Measurements from ENCODE around the gene ASPHD2. TPM values are rescaled to one million over a fixed set of nuclear protein-coding genes. Genes with fewer than 3 reads are reported as not detected.
A peak's percentile ranks its signal among the peaks of the same experiment; 100 is the strongest.

ASPHD2 gene
- total RNA-seq, 1 donor from 2014 or later, result 0.12 TPM

DNA sequence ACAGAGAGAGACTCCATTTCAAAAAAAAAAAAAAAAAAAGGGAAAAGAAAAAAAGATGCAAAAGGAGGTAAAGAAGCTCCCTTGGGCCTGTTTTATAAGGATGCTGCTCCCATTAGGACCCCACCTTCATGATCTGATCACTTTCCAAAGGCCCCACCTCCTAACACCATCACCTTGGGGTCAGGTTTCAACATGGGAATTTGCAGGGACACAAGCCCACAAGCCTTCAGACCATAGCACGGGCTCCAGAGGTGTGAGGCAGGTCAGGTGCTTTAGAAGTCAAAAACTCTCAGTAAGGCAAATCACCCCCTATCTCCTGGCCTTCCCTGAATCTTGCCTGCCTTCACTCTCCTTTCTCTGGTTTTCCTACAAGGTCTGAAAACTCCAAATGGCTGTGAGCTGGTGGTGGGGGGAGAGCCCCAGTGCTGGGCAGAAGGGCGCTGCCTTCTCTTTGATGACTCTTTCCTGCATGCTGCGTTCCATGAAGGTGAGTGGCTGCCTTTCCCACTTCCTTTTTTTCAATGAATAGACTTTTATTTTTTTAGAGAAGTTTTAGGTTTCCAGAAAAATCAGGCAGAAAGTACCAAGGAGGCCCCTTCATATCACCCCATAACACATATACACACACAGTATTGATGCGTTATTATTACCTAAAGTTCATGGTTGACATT, 13.2 kb downstream of the ASPHD2 start:
- DNase-seq (no peak), ATAC-seq (no peak)
- intact Hi-C loops (cut with micrococcal nuclease), result no loop called here

DNA sequence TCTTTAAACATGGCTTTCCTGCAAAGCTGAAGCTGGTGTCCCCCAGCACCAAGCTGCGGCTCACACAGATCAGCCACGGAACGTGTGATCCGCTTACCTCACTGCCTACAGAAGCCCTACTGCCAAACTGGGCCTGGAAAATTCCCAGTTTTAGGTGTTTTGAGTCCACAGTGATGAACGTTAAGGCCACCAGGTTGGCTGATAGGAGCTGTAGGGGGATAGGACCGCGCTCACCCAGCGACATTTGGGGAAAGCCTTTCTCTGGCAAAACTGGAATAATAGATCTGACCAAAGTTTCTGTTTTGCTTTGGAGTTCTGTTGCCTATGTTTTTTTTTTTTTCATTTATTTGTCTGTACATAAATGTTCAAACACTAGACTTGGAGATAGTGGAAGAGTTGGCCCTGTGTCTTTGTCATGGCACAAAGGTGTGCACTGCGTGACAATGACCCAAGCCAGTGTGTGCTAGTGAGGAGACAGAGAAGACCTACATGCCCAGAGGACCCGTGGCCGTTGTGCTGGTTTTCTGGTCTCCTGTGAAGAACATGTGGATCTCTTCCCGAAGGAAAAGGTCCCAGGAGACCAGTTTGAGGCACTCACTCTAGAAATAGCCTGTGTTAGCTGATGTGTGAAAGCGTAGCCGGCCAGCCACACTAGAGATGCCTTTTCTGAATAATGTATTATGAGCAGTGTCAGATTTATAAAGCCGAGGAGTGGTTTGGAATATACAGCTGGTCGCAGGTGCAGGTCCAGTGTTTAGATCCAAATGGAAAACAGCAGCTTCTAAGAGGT, 15.0 kb downstream of the ASPHD2 start:
- intact Hi-C loops (cut with micrococcal nuclease), result no loop called here
- DNase-seq (no peak), ATAC-seq (no peak)

DNA sequence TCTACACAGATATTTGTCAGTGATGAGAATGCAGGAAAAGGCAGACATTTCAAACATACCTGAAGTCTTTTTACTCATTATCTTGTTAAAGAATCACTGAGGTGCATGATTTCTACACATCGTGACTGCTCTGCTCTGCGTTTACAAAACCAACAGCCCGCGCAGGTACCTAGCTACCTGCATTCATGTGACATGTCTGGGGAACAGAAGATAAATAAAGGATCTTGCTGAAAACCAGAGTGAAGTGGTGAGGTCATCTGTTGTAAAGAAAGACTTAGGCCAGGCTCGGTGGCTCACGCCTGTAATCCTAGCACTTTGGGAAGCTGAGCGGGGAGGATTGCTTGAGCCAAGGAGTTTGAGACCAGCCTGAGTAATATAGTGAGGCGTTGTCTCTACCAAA, 15.7 kb downstream of the ASPHD2 start:
- intact Hi-C loops (cut with micrococcal nuclease), result no loop called here
- DNase-seq (no peak), ATAC-seq (no peak)

- ATAC-seq (no peak), DNase-seq (no peak)
- intact Hi-C loops (cut with micrococcal nuclease), result no loop called here
Measured at GRCh38 chr22:26445577-26446275, 16.7 kb downstream of the ASPHD2 start.

DNA sequence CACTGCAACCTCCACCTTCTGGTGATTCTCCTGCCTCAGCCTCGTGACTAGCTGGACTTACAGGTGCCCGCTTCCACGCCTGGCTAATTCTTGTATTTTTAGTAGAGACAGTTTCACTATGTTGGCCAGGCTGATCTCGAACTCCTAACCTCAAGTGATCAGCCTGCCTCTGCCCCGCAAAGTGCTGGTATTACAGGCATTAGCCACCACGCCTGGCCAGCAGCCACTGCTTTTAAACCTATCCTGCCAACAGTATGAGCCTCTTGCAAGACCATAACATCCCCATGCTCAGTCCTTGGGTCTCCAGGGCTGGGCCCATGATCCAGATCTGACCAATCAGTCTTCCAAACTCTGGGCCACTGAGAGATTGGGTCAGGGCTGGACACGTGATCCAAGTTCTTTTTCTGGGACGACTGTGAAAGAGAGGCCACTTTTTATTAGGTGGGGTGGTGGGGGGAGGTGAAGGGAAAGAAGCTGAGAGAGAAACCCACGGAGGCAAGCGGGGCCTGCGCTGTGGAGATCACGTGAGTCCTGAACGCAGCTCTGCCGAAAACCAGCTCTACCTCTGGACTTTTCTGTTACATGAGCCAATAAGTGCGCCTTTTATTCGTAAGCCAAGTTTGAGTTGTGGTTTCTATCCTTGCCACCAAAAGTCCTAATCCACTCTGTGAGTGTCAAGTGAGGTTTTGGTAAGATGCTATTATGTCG, 17.9 kb downstream of the ASPHD2 start:
- ATAC-seq (no peak), DNase-seq (no peak)
- intact Hi-C loops (cut with micrococcal nuclease), result no loop called here

DNA sequence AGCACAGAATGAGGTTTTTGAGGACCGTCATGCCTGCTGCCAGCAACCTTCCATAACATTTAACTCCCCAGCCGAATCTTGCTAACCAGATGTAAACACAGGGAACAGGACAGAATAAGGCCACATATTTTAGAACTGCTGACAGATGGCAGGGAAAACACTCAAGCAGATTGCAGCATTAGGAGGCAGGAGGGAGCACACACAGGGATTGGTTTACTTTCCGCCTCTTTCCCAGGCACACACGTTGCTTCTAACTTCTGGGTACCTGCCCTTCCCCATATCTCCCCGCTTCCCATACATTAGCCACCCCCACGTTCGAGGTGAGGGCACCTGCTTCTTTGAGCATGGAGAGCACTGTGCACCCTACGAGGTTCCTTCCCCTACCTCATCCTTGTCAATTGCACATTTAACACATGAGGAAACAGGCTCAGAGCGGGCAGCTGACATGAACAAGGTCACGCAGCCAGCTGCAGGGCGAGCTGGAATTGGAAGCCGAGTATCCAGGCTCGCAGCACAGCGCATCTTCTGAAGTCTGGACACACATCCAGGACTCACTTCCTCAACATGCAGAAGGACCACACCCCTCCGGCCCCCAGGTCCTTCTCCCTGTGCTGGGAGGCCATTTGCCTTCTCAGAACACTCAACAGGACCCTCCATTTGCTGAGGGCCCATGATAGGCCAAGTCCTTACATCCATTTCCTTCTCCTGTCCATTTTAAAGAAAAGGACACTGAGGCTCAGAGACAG, 18.7 kb downstream of the ASPHD2 start:
- intact Hi-C loops (cut with micrococcal nuclease), result no loop called here
- ATAC-seq (no peak), DNase-seq (no peak)

DNA sequence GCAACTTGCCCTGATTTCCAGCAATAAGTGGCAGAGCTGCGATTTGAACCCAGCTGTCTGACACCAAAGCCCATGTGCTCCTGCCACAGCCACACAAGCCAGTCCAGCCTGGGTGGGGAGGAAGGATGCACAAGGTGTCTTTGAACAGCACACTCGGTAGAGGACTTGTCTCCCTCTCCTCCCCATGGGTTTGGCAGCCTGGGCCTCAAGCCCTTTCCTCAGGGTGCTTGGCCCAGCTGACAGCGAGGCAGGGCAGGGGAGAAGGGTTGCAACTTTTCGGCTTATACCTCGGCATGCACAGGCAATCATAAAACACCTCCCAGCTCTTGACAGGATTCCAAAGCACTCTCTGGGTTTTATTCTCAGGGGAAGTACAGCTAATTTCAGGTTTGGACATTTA, 19.3 kb downstream of the ASPHD2 start:
- ATAC-seq, result peak; percentile 47
- intact Hi-C loops (cut with micrococcal nuclease), result no loop called here
- DNase-seq, result no peak

DNA sequence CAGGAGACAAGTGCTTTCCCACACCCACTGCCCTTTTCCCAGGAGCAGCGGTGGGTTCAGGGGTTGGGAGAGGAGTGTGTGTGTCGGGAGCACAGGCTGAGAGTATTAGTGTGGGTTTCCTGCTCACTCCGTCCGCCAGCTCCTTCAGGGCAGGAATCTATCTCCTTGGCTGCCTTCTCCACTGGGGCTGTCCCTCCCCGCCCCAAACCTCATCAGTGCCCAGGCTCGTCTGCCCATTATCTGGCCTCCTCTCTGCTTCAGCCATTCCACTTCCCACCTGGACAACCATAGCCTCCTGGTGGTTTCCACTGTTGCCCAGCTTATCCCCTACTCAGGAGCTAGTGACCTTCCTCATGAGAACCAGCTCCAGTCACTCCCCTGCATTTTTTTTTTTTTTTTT, 19.9 kb downstream of the ASPHD2 start:
- ATAC-seq (no peak), DNase-seq (no peak)
- intact Hi-C loops (cut with micrococcal nuclease), result no loop called here

- DNase-seq, result no peak
- ATAC-seq, result no peak
- intact Hi-C loops (cut with micrococcal nuclease), result no loop called here
Measured at GRCh38 chr22:26450453-26451185, 21.6 kb downstream of the ASPHD2 start.

DNA sequence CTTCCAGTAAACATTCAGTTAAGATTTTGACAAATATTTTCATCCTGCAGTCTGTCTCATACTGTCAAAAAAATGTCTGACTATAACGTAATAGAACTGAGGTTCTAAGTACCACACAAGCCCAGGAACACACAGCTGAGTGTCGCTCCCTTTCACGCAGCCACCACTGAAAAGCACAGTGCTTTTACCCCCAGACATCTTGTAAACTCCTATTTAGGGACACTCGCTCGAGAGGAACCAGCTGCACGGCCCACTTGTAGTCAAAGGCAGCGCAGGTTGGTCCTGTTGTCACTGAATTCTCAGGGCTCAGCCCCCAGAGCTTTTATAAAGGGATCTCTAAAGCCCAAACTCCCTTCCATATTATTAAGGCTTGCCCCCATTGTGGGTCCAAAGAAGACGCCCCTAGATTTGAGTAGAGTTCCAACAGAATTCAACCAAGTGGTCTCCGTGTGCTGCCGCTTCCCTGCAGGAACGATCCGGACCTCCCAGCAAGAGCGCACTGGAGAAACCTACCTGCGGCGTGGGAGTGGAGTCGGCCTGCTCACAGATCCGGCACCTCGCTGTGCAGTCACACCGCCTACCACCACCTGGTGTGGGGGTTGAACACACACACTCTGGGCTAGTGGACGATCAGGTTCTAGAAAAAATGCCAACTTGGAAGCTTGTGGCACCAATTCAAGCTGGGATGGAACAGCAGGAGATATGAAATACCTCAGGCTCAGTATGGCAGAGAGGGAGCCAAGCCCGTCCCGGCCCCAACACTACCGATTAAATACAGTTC, 23.4 kb downstream of the ASPHD2 start:
- ATAC-seq (no peak), DNase-seq (no peak)
- intact Hi-C loops (cut with micrococcal nuclease), result no loop called here

GRCh38 chr22:26453216-26453615, 24.2 kb downstream of the ASPHD2 start:
- intact Hi-C loops (cut with micrococcal nuclease), result no loop called here
- ATAC-seq (no peak), DNase-seq (no peak)

DNA sequence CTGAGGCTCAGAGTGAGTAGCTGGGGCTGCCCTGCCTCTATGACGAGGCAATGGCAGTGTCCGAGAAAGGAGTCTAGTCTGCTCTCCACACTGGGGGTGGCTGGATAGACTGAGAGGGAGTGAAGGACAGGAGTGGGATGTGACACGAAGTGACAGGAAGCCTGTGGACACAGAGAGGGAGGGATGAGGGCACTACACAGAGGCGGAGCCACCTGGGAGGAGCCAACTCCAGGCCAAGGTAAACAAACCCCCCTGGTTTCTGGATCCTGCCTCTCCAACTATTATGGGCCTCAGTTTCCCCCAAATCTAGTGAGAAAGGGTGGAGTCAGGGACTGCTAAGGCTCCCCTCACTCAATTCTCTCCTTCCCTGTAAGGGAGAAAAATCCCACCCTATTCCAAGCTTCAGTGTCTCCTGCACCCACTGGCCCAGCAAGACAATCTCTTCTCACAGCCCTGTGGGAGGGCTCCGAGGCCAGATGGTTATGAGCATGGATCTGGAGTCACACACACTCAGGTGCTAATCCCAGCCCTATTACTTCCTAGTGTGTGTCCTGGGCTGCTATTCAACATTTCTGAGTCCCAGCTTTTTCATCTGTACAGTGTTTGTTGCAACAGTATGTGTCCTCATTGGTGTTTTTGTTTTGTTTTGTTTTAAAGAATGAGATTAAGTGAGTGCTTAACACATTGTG, 24.9 kb downstream of the ASPHD2 start:
- intact Hi-C loops (cut with micrococcal nuclease), result no loop called here
- no peak for ATAC-seq
- no peak for DNase-seq

DNA sequence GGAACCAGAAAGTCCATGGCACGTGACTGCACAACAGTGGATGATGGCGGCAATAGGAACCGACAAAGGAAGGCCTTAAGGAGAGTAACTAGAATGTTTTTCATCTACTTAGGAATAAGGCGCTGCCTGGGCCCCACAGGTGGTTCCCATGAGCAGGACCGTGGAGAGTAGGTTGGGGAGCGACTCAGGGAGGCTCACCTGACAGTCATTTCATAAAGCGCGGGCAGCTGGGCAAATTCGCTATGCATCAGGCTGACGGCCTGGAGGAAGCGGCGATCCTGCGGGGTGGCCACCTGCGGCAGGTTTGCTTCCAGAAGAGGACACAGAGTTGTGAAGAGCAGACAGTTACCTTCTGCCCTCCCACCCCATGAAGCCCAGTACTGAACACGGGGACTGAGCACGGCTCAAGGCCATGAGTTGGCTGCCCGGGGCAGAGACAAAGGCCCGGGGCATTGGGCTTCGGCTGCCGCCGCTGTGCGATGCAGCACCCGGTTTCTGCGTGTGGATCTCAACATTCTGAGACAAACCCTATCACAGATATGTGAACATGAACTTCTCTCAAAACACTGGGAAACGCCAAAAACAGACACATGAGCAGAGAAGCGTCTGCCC, 28.7 kb downstream of the ASPHD2 start:
- ATAC-seq, result no peak
- intact Hi-C loops (cut with micrococcal nuclease), result no loop called here
- no peak for DNase-seq

DNA sequence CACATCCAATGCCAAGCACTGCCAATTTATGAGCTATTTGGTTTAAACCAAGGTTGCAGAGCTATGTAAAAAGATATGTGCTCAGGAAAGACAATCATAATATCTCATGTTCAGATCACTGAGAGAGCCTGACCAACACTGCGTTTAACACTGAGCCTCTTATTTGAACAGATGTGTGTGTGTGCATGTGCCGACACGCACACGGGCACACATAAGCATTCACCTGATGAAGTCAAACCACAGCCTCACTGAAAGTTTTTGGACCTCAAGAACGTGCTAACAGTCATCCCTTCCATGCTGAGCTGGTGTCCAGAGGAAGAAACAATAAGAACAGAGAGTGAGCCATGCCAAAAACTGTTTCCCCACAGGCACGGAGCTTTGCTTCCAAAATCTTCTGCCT, 31.1 kb downstream of the ASPHD2 start:
- ATAC-seq (no peak), DNase-seq (no peak)
- intact Hi-C loops (cut with micrococcal nuclease), result no loop called here

DNA sequence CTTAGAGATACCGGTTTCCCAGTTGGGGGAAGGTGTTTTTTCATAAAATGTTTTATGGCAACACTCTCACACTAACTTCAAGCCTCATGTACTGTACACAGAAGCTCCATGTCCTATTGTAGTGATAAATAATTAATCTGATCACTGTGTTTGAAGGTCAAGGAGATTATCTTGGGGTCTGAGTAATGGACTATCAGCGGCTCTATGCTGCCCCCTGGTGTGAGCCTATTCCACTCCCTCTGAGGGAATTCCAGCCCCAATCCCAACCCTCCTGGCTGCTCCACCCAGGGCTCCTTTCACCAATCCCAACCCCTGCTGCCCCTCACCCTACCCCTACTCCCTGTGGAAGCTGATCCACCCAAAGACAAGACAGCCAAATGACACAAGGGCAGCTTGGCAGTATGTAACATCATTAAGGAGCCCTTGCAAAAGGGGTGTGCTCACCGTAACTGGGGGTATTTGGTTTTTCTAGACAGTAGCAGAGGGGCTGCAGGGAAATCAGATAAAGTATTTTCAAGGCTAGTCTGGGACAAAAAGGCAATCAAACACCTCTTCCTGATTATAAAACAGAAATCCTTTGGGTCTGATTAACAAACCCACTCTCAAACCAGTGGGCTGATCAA, 32.2 kb downstream of the ASPHD2 start:
- ATAC-seq, result peak; percentile 70
- peak; percentile 68 for DNase-seq
- intact Hi-C loops (cut with micrococcal nuclease), result no loop called here

DNA sequence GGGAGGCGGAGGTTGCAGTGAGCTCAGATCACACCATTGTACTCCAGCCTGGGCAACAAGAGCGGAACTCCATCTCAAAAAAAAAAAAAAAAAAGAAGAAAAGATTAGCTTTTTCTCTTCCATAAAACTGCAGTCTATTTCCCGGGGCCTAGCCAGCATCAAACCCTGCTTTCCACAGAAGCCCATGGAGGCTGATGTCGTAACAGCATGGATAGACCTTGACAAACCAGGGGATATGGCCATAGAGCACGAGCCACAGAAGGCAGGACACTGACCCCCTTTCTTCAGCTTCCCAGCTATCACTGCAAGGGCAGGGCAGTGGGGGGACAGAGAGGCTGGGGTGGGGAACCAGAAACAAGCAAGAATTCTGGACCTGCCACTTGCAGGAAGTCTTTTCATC, 33.0 kb downstream of the ASPHD2 start:
- intact Hi-C loops (cut with micrococcal nuclease), result no loop called here

More for the DNA sequence above, 33.0 kb downstream of the ASPHD2 start:
- ATAC-seq, result no peak
- DNase-seq, result no peak
